Gastrocnemius medialis (tissue), 4 donors: ENCODE data around the gene IFT57. TPM values are rescaled to one million over a fixed set of nuclear protein-coding genes. Genes with fewer than 3 reads are reported as not detected.
"Not testable (repeated sequence)": the region's sequence is repeated elsewhere in the genome, so short reads cannot be mapped to it uniquely, and the experiment has no call there.

Source experiments
- ATAC-seq, 2 donors: fragments of 150-250 bp; one replicate each; pipeline ENCODE4 v1.9.1; 2016
- DNase-seq, 2 donors: peaks; one replicate each; pipeline ENCODE4 v3.0.0-alpha.2; 2019
- H3K27ac ChIP-seq, 4 donors: fragments of 200-600 bp; sonication (generic); 1 replicate in 1 of 4; 2 replicates in 3 of 4; pipeline ENCODE4 v1.5.1; 2016 to 2018; ENCODE audit warnings: mild to moderate bottlenecking in 2 of 4, moderate library complexity in 1 of 4
- H3K27me3 ChIP-seq, 3 donors: fragments of 200-600 bp; sonication (generic) in 2 of 3; 1 replicate in 1 of 3; 2 replicates in 2 of 3; pipeline versions ENCODE4 v1.5.1 to v1.6.0; 2016 to 2019; ENCODE audit warnings: mild to moderate bottlenecking in 1 of 3, moderate library complexity in 1 of 3
- H3K36me3 ChIP-seq, 2 donors: fragments of 200-600 bp; sonication (generic) in 1 of 2; one replicate each; pipeline ENCODE4 v1.5.1; 2017 to 2018
- H3K4me1 ChIP-seq, 2 donors: fragments of 200-600 bp; sonication (generic) in 1 of 2; one replicate each; pipeline ENCODE4 v1.5.1; 2016 to 2017; ENCODE audit warnings: mild to moderate bottlenecking in 2 of 2
- H3K4me3 ChIP-seq, 4 donors: fragments of 200-600 bp; sonication (generic) in 3 of 4; 1 replicate in 1 of 4; 2 replicates in 3 of 4; pipeline ENCODE4 v1.5.1; 2016 to 2019; ENCODE audit warnings: mild to moderate bottlenecking in 2 of 4
- H3K9me3 ChIP-seq, 3 donors: fragments of 200-600 bp; sonication (generic) in 2 of 3; 1 replicate in 1 of 3; 2 replicates in 2 of 3; pipeline ENCODE4 v1.5.1; 2016 to 2019
- CTCF ChIP-seq, 5 experiments: fragments of 450-650 bp in 3 of 5; fragments of 200-600 bp in 2 of 5; sonication (generic) in 2 of 5; IDR thresholded peaks in 4 of 5; conservative IDR thresholded peaks in 1 of 5; 1 replicate in 4 of 5; 2 replicates in 1 of 5; pipeline ENCODE4 v1.5.1; 2016 to 2019; ENCODE audit warnings: antibody characterized with exemption in 5 of 5, mild to moderate bottlenecking in 3 of 5, moderate library complexity in 3 of 5
- POLR2A ChIP-seq, 2 donors: fragments of 450-650 bp; IDR thresholded peaks; one replicate each; pipeline ENCODE4 v1.6.1; 2017; ENCODE audit warnings: antibody characterized with exemption in 2 of 2, mild to moderate bottlenecking in 2 of 2, moderate library complexity in 2 of 2
- in situ Hi-C, 4 donors: fragments of 200-750 bp; cut with MboI; loops; one replicate each; pipeline versions ENCODE4 v1.15.0 to v1.8.0; 2017; ENCODE audit warnings: low sequenced_read_pairs in 4 of 4
- intact Hi-C: fragments of 100-400 bp; cut with DNase I; formaldehyde crosslinking; loops from one replicate; pipeline ENCODE4 v1.15.1; 2023; ENCODE audit warnings: low total_unique reads
- total RNA-seq, 4 donors: library from RNA; depleted of rRNA; stranded (reverse); fragments of >200 nt; gene quantifications; one replicate each; pipeline versions ENCODE4 v1.1.0 to v1.2.3, GENCODE V29; 2016

Gene IFT57
- 10 to 100 TPM in 2 of 4 donors, 1 to 10 TPM in 2; 7.2 to 18.5 (median 10.7) TPM for total RNA-seq

GRCh38 chr3:108221911-108222852 lies at the start of gene IFT57:
TSS of gene IFT57 (minus strand) at chr3:108222424. CDS start at chr3:108222322, 102 bp downstream.
- Histone ChIP-seq H3K9me3 (no peaks in the 10 kb centered on the region), H3K36me3 (peaks cover 0 to 8% of the 10 kb centered on the region in 2 donors), H3K4me3 (peak within 1 kb of the TSS; percentile 85 to 94 (median 89)), H3K27me3 (no peaks in the 10 kb centered on the region), H3K4me1 (peaks cover 5 to 16% of the 10 kb centered on the region in 2 donors), H3K27ac (peak within 1 kb of the TSS; percentile 68 to 71 (median 70))
- DNase-seq (peak; percentile 94 to 96), ATAC-seq (peak; percentile 97 to 99)
- TF ChIP-seq CTCF (IDR thresholded peaks at IDR 0.05 in 4 of 5, conservative IDR thresholded peaks at IDR 0.05 in 1 of 5) = no peak
- peak; percentile 15 to 46 for TF ChIP-seq POLR2A (IDR thresholded peaks at IDR 0.05)
- in situ Hi-C loops = no loop called here
- intact Hi-C loops = loop anchor here (1.0 to 10.0 kb wide), 4 partner anchors 91 to 1015 kb away; partner anchors contain the start of gene CD47

GRCh38 chr3:108271626-108272025 lies 49.4 kb upstream of the IFT57 start:
- ATAC-seq (no peak), DNase-seq (no peak)
- no peaks in the 10 kb centered on the region for H3K9me3 ChIP-seq
- in situ Hi-C loops = no loop called here
- no peaks in the 10 kb centered on the region for H3K4me1 ChIP-seq
- no peak overlapping the region for H3K4me3 ChIP-seq
- H3K27me3 ChIP-seq = no peaks in the 10 kb centered on the region
- intact Hi-C loops = no loop called here
- H3K36me3 ChIP-seq = no peaks in the 10 kb centered on the region
- TF ChIP-seq POLR2A (IDR thresholded peaks at IDR 0.05) (no peak), CTCF (IDR thresholded peaks at IDR 0.05 in 4 of 5, conservative IDR thresholded peaks at IDR 0.05 in 1 of 5) (no peak)
- no peak overlapping the region for H3K27ac ChIP-seq

- intact Hi-C loops, H3K4me3 ChIP-seq, H3K36me3 ChIP-seq, ATAC-seq, DNase-seq, H3K27ac ChIP-seq, H3K9me3 ChIP-seq, H3K4me1 ChIP-seq, in situ Hi-C loops, H3K27me3 ChIP-seq: not testable (repeated sequence)
These were observed 46.0 kb upstream of the IFT57 start for GRCh38 chr3:108268235-108268634.

GRCh38 chr3:108264534-108265298 lies 42.5 kb upstream of the IFT57 start:
- ATAC-seq, H3K4me3 ChIP-seq, intact Hi-C loops, in situ Hi-C loops, H3K27me3 ChIP-seq, H3K4me1 ChIP-seq, H3K27ac ChIP-seq, H3K9me3 ChIP-seq, H3K36me3 ChIP-seq, DNase-seq: not testable (repeated sequence)

- intact Hi-C loops (no loop called here), in situ Hi-C loops (no loop called here)
- Histone ChIP-seq H3K36me3 (no peaks in the 10 kb centered on the region), H3K9me3 (no peaks in the 10 kb centered on the region), H3K4me1 (no peaks in the 10 kb centered on the region), H3K27me3 (no peaks in the 10 kb centered on the region), H3K27ac (no peak overlapping the region), H3K4me3 (no peak overlapping the region)
- ATAC-seq (no peak), DNase-seq (no peak)
- no peak for TF ChIP-seq CTCF (IDR thresholded peaks at IDR 0.05 in 4 of 5, conservative IDR thresholded peaks at IDR 0.05 in 1 of 5)
- TF ChIP-seq POLR2A (IDR thresholded peaks at IDR 0.05) = no peak
These were observed 32.9 kb upstream of the IFT57 start for GRCh38 chr3:108255131-108255530.
